K562 (cell line): ENCODE measurements around the gene PLXNB3. TPM values are rescaled to one million over a fixed set of nuclear protein-coding genes. Genes with fewer than 3 reads are reported as not detected.

Experiments
- ARID2 ChIP-seq: fragments of 450-650 bp; IDR thresholded peaks from 2 replicates; pipeline ENCODE4 v1.6.1; 2017; ENCODE audit warnings: antibody characterized with exemption, mild to moderate bottlenecking
- CBFA2T2 ChIP-seq: fragments of 450-650 bp; conservative IDR thresholded peaks from 2 replicates; pipeline ENCODE4 v1.6.1; 2017; ENCODE audit warnings: mild to moderate bottlenecking
- CREM ChIP-seq: IDR thresholded peaks from 2 replicates; pipeline ENCODE4 v1.6.1; 2014; ENCODE audit warnings: antibody characterized with exemption, low read depth
- CTBP1 ChIP-seq: fragments of 450-650 bp; IDR thresholded peaks from 2 replicates; pipeline ENCODE4 v1.6.1; 2016; ENCODE audit warnings: borderline replicate concordance
- NBN ChIP-seq: fragments of 450-650 bp; IDR thresholded peaks from 2 replicates; pipeline ENCODE4 v1.6.1; 2016; ENCODE audit warnings: low read depth, mild to moderate bottlenecking
- NFATC3 ChIP-seq: fragments of 450-650 bp; IDR thresholded peaks from 2 replicates; pipeline ENCODE4 v1.6.1; 2017; ENCODE audit warnings: mild to moderate bottlenecking
- ZBTB8A ChIP-seq: fragments of 450-650 bp; IDR thresholded peaks from 2 replicates; pipeline ENCODE4 v1.6.1; 2018; ENCODE audit warnings: mild to moderate bottlenecking, moderate library complexity; ENCODE audit not compliant: partially characterized antibody
- ZNF124 ChIP-seq: sonication (generic); formaldehyde crosslinking; IDR thresholded peaks from 2 replicates; pipeline ENCODE4 v1.8.1; 2022; ENCODE audit warnings: missing genetic modification reagents
- polyA plus RNA-seq, 8 experiments: library from polyadenylated mRNA; depleted of rRNA in 4 of 8; stranded (reverse) in 5 of 8; unstranded in 3 of 8; fragments of >200 nt; fragmentation: Nextera tagmentation in 2 of 8; fragmentation: Illumina TruSeq in 1 of 8; extraction: Ambion mirVana in 2 of 8; extraction: Trizol in 1 of 8; gene quantifications; 2 replicates each; pipeline versions ENCODE4 v1.2.1 to v1.2.3, GENCODE V29; 2011 to 2014; ENCODE audit warnings: inconsistent platforms in 1 of 8, missing spikeins in 1 of 8
- total RNA-seq, 7 experiments: library from RNA; depleted of rRNA in 6 of 7; stranded (reverse); fragments of >200 nt in 6 of 7; fragmentation: Illumina TruSeq in 2 of 7; extraction: Trizol in 2 of 7; gene quantifications; 2 replicates each; pipeline versions ENCODE4 v1.2.1 to v1.2.3, GENCODE V29; 2011 to 2021; ENCODE audit warnings: low replicate concordance in 1 of 7
- TF ChIP-seq, protein P1 (sequence below), 2 experiments: fragments of 450-650 bp; formaldehyde crosslinking in 1 of 2; IDR thresholded peaks; 2 replicates each; pipeline versions ENCODE4 v1.4.0 to v1.6.1; 2014 to 2020; ENCODE audit warnings: mild to moderate bottlenecking in 2 of 2, borderline replicate concordance in 1 of 2, low read depth in 1 of 2
- TF ChIP-seq, protein P2 (sequence below): sonication (generic); IDR thresholded peaks from 2 replicates; pipeline ENCODE4 v1.6.1; 2016
- TF ChIP-seq, protein P3 (sequence below): fragments of 250-450 bp; sonication (Bioruptor Pico); IDR thresholded peaks from 2 replicates; pipeline ENCODE4 v1.4.0; 2020; ENCODE audit warnings: mild to moderate bottlenecking, moderate library complexity
- TF ChIP-seq, protein P4 (sequence below), 2 experiments: fragments of 200-800 bp in 1 of 2; sonication (Bioruptor generic) in 1 of 2; sonication (generic) in 1 of 2; formaldehyde crosslinking in 1 of 2; IDR thresholded peaks in 1 of 2; conservative IDR thresholded peaks in 1 of 2; 2 replicates each; pipeline versions ENCODE4 v1.5.0 to v1.6.1; 2016 to 2020; ENCODE audit warnings: missing compliant biosample characterization in 1 of 2, missing genetic modification characterization in 1 of 2, missing genetic modification reagents in 1 of 2

PLXNB3 gene
- total and polyA plus RNA-seq, 9 of the 15 experiments (the other 6 are each of a cell fraction or from before 2014, with no cell fraction given): 0.22 to 2.0 (median 1.4) TPM; not detected in 2

DNA sequence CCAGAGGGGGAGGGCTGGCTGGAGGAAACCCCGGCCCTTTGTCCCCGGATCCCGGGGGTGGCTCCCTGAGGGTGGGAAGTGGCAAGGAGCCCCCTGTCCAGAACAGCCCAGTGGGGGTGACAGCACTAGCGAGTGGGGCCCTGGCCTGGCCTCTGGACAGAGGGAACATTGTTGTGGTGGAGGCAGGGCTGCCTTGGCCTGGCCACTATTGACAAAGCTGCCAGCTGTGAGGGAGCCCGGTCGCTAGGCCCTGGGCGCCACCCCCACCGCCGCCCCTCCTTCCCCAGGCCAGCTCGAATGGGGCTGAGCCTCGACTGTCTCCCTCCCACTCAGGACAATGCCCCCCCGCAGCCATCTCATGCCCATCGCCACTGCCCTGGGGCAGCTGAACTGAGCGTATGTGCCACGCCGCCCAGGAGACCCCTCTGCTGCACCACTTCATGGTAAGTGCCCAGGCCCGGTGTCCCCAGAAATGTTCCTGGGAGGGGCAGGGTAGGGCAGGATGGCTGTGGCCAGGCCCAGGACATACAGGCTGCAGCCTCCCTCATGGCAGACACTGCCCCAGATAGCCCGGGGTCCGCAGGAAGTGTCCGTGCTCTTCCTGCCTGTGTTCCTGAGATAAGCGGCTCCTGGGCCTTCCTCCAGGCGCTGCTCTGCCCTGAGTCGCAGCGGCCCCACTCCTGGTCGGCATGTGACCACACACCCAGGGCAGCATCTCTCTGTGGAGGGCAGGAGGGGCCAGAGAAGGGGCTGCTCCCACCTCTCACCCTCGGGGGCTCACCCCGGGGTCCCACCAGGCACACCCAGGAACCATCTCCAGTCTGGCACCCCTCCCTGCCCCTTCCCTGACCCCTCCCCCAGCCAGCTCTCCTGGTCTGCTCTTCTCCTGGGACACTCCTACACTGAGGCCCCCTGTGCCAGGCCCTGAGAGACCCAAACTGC is 1.4 kb downstream of the PLXNB3 start (continued):
- TF ChIP-seq, protein P1, sequence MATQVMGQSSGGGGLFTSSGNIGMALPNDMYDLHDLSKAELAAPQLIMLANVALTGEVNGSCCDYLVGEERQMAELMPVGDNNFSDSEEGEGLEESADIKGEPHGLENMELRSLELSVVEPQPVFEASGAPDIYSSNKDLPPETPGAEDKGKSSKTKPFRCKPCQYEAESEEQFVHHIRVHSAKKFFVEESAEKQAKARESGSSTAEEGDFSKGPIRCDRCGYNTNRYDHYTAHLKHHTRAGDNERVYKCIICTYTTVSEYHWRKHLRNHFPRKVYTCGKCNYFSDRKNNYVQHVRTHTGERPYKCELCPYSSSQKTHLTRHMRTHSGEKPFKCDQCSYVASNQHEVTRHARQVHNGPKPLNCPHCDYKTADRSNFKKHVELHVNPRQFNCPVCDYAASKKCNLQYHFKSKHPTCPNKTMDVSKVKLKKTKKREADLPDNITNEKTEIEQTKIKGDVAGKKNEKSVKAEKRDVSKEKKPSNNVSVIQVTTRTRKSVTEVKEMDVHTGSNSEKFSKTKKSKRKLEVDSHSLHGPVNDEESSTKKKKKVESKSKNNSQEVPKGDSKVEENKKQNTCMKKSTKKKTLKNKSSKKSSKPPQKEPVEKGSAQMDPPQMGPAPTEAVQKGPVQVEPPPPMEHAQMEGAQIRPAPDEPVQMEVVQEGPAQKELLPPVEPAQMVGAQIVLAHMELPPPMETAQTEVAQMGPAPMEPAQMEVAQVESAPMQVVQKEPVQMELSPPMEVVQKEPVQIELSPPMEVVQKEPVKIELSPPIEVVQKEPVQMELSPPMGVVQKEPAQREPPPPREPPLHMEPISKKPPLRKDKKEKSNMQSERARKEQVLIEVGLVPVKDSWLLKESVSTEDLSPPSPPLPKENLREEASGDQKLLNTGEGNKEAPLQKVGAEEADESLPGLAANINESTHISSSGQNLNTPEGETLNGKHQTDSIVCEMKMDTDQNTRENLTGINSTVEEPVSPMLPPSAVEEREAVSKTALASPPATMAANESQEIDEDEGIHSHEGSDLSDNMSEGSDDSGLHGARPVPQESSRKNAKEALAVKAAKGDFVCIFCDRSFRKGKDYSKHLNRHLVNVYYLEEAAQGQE (IDR thresholded peaks at IDR 0.05; ENCODE audit: borderline replicate concordance): no peak; the same call in 1 of the 2 replicates
- TF ChIP-seq, protein P1 (CRISPR knock-in tag; IDR thresholded peaks at IDR 0.05; ENCODE audit: low read depth): no peak
- TF ChIP-seq NFATC3: no peak
- TF ChIP-seq CTBP1: peak; percentile 62; the same call in 1 of the 2 replicates
- peak; percentile 53 for TF ChIP-seq CREM
- TF ChIP-seq NBN: no peak
- TF ChIP-seq, protein P2, sequence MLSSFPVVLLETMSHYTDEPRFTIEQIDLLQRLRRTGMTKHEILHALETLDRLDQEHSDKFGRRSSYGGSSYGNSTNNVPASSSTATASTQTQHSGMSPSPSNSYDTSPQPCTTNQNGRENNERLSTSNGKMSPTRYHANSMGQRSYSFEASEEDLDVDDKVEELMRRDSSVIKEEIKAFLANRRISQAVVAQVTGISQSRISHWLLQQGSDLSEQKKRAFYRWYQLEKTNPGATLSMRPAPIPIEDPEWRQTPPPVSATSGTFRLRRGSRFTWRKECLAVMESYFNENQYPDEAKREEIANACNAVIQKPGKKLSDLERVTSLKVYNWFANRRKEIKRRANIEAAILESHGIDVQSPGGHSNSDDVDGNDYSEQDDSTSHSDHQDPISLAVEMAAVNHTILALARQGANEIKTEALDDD: no peak
- TF ChIP-seq CBFA2T2: peak; percentile 88
- no peak for TF ChIP-seq ZBTB8A
- no peak for TF ChIP-seq ZNF124 (CRISPR knock-in tag)
- TF ChIP-seq, protein P3, sequence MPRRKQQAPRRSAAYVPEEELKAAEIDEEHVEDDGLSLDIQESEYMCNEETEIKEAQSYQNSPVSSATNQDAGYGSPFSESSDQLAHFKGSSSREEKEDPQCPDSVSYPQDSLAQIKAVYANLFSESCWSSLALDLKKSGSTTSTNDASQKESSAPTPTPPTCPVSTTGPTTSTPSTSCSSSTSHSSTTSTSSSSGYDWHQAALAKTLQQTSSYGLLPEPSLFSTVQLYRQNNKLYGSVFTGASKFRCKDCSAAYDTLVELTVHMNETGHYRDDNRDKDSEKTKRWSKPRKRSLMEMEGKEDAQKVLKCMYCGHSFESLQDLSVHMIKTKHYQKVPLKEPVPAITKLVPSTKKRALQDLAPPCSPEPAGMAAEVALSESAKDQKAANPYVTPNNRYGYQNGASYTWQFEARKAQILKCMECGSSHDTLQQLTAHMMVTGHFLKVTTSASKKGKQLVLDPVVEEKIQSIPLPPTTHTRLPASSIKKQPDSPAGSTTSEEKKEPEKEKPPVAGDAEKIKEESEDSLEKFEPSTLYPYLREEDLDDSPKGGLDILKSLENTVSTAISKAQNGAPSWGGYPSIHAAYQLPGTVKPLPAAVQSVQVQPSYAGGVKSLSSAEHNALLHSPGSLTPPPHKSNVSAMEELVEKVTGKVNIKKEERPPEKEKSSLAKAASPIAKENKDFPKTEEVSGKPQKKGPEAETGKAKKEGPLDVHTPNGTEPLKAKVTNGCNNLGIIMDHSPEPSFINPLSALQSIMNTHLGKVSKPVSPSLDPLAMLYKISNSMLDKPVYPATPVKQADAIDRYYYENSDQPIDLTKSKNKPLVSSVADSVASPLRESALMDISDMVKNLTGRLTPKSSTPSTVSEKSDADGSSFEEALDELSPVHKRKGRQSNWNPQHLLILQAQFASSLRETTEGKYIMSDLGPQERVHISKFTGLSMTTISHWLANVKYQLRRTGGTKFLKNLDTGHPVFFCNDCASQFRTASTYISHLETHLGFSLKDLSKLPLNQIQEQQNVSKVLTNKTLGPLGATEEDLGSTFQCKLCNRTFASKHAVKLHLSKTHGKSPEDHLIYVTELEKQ: no peak
- TF ChIP-seq, protein P4, sequence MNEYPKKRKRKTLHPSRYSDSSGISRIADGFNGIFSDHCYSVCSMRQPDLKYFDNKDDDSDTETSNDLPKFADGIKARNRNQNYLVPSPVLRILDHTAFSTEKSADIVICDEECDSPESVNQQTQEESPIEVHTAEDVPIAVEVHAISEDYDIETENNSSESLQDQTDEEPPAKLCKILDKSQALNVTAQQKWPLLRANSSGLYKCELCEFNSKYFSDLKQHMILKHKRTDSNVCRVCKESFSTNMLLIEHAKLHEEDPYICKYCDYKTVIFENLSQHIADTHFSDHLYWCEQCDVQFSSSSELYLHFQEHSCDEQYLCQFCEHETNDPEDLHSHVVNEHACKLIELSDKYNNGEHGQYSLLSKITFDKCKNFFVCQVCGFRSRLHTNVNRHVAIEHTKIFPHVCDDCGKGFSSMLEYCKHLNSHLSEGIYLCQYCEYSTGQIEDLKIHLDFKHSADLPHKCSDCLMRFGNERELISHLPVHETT (CRISPR knock-in tag; conservative IDR thresholded peaks at IDR 0.05 in 1 of 2, IDR thresholded peaks at IDR 0.05 in 1 of 2): peak in 1 of 2 experiments; percentile 53; a peak in 2 of 4 replicates
- no peak for TF ChIP-seq ARID2
